Measurements from ENCODE around the gene BAHD1. TPM values are rescaled to one million over a fixed set of nuclear protein-coding genes. Genes with fewer than 3 reads are reported as not detected.

Gene BAHD1
- polyA plus RNA-seq, 4 donors = 18.7 to 27.8 (median 26.1) TPM

GRCh38 chr15:40489274-40490175 is 48.8 kb downstream of the BAHD1 start:
- no peak for DNase-seq (ENCODE audit: low read depth in 4 of 4, low spot score in 2 of 4)

- DNase-seq (ENCODE audit: low read depth in 4 of 4, low spot score in 2 of 4) = no peak
Measured at GRCh38 chr15:40493089-40493840, 52.5 kb downstream of the BAHD1 start.

DNA sequence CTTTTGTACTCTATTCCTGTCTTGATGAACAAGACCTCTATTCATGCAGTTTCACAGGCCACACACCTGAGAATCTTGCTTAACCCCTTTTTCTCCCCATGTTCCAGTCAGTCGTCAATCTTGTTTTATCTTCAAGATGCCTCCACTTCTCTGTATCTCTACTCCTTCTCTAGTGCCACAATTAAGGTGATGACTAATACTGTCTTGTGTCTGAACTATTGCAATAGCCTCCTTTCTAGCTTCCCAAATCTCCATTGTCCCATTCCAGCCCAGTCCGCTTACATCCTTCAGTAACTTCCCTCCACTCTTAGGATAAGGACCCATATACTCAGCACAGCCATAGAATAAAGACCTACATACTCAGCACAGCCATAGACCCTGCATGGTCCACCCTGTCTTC is 54.8 kb downstream of the BAHD1 start:
- no peak for DNase-seq (ENCODE audit: low read depth in 4 of 4, low spot score in 2 of 4)

DNA sequence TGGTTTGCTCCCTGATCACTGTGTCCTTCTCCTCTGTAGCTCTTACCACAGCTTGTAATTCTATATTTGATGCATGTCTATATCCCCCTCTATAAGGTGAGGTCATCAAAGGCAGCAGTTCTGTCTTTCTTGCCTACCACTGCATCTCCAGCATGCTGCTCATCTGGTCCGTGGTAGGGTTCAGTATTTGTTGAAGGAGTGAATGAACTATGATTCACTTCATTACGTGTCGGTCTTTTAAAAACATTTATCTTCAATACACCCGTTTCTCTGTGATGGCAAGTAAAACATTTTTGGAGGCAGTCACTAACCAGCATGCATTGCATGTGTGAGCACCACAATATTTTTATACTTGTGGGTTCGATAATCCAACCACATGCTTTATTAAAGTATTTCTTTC is 57.7 kb downstream of the BAHD1 start:
- DNase-seq (ENCODE audit: low read depth in 4 of 4, low spot score in 2 of 4) = no peak

GRCh38 chr15:40498891-40499290 is 58.1 kb downstream of the BAHD1 start:
- DNase-seq (ENCODE audit: low read depth in 4 of 4, low spot score in 2 of 4) = no peak

DNA sequence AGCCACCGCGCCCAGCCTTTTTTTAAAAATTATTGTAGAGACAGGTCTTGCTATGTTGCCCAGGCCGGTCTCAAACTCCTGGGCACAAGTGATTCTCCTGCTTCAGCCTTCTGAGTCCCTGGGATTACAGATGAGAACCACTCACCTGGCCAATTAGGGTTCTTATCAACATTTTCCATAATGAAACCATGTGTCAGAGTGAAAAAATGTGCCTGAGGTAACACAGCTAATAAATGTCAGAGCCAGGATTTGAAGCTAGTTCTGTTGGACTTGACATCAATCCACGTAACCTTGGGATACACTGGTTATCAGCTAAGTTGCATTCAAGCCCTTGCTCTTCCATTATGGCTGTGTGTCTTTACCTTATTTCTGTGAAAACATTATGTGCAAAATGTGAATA is 59.2 kb downstream of the BAHD1 start:
- DNase-seq (ENCODE audit: low read depth in 4 of 4, low spot score in 2 of 4) = no peak

GRCh38 chr15:40500568-40501330 is 60.0 kb downstream of the BAHD1 start:
- DNase-seq (ENCODE audit: low read depth in 4 of 4, low spot score in 2 of 4) = no peak

- DNase-seq (ENCODE audit: low read depth in 4 of 4, low spot score in 2 of 4) = no peak
Measured at GRCh38 chr15:40501487-40501886, 60.7 kb downstream of the BAHD1 start.

GRCh38 chr15:40506964-40507571 is 66.3 kb downstream of the BAHD1 start:
- DNase-seq (ENCODE audit: low read depth in 4 of 4, low spot score in 2 of 4) = peak in 2 of 4 donors; percentile 64 to 77

GRCh38 chr15:40508216-40508615 is 67.5 kb downstream of the BAHD1 start:
- DNase-seq (ENCODE audit: low read depth in 4 of 4, low spot score in 2 of 4) = no peak

GRCh38 chr15:40510201-40510600 is 69.4 kb downstream of the BAHD1 start:
- no peak for DNase-seq (ENCODE audit: low read depth in 4 of 4, low spot score in 2 of 4)

GRCh38 chr15:40511093-40511471 is 70.3 kb downstream of the BAHD1 start:
- DNase-seq (ENCODE audit: low read depth in 4 of 4, low spot score in 2 of 4) = peak in 1 of 4 donors; percentile 3

DNA sequence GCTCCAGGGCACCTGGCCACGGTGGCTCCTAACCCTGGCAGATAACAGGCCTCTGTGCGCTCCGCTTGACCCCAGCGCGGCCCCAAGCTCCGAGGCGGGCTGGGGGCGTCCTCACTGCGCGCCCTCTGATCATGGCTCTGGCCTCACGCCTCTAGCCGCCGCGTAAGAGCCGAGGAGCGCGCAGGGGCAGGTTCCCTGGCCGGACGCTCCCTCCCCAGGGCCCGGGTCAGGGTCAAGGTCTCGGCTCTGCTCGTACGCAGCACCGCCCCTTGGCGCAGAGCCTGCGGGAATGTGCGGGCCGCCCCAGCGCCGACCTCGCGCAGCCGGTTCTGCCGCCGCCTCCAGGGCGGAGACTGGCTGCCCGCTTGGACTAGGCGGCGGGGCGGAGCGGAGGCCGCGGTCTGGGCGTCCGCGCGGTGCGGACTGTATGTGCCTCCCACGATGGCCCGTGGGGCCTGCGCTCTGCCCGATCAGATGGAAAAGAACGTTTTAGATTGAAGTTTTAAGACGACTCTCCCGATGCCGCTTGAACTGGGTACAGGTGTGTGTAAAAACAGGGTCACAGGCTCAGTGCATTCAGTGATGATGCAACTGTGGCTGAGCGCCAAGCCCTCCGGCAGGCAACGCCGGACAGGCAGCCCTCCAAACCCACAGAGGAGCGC is 70.8 kb downstream of the BAHD1 start:
- peak in 2 of 4 donors; percentile 24 to 41 for DNase-seq (ENCODE audit: low read depth in 4 of 4, low spot score in 2 of 4)

DNA sequence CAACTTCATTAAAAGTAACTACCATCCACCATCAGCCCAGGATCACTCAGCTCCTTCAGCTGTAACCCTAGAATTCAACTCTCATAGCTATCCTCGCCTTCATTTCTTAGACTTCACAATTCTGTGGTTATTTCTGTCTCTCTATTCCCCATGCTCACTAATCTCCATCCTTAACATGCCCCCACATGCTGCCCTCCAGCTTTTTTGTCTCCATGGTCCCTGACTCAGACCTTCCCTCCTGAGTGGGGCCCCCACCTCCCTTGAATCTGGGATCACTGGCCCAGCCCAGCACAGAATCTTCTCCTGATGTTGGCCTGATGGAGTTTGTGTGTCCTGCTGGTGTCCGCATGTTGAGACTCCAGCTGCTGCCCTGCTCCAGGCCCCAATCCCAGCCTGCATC is 71.7 kb downstream of the BAHD1 start:
- no peak for DNase-seq (ENCODE audit: low read depth in 4 of 4, low spot score in 2 of 4)

DNA sequence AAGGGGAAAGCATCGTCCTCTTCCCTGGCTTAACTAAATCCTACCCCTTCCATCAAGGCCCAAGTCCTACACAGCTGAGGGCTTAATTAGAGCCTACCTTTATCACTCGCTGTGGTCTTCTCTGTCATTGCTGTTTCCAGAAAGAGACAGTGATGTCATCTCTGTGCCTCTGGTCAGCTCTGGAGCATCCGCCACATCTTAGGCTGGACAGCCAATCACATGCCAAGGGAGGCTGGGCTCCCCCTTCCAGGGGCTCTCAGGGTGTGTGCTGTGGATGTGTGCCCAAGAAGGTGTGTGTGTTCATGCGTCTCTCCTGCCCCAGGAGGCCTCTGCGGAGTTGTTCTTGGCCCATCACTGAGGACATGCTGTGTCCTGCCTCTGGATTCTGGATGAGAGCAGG is 72.9 kb downstream of the BAHD1 start:
- no peak for DNase-seq (ENCODE audit: low read depth in 4 of 4, low spot score in 2 of 4)

- DNase-seq (ENCODE audit: low read depth in 4 of 4, low spot score in 2 of 4) = no peak
Measured at GRCh38 chr15:40516322-40516721, 75.6 kb downstream of the BAHD1 start.

Measured in left renal cortex interstitium (tissue), 4 donors.